Skeletal muscle cell (primary cell): Measurements from ENCODE around the gene BSN.
"Not testable (repeated sequence)": the region's sequence is repeated elsewhere in the genome, so short reads cannot be mapped to it uniquely, and the experiment has no call there.

Source experiments
- DNase-seq: peaks from one replicate; pipeline ENCODE4 v3.0.0-alpha.2; 2010; ENCODE audit warnings: low read depth
- H3K4me3 ChIP-seq: 2 replicates; pipeline ENCODE4 v1.5.1; 2011; ENCODE audit warnings: low read depth, mild to moderate bottlenecking, control low read depth, low read length, moderate library complexity

The BSN gene

DNA sequence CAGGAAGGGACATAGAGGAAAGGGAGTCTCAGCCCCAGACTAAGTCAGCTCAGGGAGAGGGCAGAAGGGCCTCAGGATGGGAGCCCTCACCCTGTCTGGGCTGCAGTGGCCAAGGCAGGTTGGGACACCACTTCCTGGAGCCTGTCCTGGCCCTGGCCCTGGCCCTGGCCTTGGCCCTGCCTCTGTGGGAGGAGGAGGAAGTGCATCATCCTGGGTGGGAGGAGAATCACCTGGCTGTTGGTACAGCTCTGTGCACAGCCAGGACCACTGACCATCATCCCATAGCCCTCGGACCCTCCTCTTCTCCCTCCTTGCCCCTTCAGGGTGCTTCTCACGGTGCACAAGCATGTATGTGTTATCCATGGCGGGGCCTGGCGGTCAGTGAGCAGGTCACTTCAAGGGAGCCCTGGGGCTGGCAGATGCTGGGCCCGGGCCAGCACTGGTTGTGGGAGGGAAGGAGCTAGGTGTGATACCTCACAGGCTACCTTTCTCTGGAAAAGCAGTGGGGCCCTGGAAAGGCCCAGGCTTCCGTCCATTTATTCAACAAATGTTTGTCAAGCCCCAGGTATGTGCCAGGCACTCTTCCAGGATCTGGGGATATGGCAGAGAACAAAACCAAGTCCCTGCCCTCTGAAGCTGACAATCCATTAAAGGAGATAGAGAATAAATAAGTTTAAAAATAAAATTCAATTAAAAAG, 111.7 kb downstream of the BSN start:
- no peak for DNase-seq
- H3K4me3 ChIP-seq, result no peak overlapping the region

DNA sequence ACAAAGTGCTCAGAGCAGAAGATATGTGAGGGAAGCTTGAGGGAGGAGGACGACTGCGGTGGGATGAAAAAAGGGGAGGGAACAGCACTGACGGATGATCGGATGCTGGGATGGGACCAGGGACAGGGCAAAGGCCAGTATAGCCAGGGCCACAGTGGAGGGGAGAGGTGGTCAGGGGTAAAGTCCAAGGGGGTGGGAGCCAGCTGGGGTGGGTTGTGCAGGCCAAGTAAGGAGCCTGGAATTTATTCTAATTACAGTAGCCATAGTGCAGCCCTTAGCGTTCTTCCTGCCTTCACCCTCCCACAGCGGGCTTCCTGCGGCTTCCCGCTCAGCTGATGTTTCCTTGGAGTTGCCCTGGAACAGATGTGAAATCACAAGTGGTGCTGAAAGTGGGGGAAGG, 112.3 kb downstream of the BSN start:
- H3K4me3 ChIP-seq, result no peak overlapping the region
- no peak for DNase-seq

DNA sequence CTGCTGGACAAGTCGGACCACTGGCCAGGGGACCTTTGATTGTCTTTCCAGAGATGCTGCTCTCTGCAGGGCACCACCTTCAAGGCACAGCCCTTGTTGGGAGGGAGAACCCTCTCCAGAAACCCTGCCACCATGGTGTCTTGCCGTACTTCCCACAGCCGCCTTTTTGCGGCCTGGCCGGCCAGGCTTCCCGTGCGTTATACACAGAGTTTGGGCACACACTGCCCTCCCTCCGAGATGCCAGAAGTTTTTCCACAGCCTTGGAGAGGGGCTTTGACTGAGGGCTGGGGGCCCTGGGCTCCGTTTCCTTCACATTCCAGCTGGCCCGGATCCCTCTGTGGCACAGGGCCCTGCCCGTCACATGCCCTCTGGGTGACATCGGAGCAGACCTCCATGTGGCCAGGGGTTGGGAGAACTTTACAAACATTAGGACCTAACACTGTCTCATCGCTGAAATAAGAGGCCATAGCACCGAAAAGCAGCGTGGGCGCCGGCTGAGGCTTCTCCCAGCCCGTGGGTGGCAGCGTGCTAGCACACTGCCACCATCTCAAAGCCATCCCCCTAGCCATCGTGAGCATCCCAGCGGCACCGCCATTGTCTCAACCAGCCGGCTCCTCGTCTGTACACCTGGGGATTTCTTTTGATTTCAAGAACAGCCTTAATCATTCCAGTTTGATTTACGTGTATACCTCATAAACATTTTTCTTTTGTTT, 113.6 kb downstream of the BSN start:
- DNase-seq, result no peak
- H3K4me3 ChIP-seq, result no peak overlapping the region

DNA sequence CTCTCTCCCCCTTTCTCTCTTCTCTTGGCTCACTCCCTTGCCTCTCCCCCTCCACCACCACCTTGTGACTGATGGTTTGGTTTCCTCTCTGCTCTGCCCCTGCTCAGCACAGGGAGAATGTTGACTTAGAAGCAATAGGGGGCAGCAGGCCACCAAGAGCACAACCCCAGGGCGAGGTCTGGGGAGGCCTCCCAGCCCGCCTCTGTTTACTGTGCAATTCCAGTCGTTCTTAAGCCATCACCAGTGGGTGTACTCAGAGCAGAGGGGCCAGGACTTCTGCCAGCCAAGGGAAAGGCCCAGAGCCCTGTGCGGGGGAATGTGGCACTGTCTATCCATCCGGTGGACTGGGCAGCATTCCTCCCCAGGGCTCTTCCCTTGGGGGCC, 114.1 kb downstream of the BSN start:
- DNase-seq, result no peak
- no peak overlapping the region for H3K4me3 ChIP-seq

DNA sequence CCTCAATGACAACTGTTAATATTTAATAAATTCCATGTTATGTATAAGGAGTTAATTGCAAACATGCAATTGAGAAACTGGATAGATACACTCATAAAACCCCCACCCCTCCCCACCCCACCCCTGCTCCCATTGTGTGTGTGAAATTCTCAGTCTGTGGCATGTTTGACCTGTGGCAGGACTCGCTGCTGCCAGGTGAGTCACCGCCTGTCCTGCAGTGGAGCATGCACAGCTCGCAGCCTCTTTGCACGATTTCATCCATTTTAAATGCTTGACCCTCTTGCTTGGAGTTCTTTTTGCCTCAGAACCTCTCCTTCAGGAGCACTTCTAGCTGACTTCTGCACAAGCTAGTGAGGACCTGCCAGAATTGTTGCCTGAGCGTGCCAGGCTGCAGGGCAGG, 114.6 kb downstream of the BSN start:
- no peak overlapping the region for H3K4me3 ChIP-seq

DNA sequence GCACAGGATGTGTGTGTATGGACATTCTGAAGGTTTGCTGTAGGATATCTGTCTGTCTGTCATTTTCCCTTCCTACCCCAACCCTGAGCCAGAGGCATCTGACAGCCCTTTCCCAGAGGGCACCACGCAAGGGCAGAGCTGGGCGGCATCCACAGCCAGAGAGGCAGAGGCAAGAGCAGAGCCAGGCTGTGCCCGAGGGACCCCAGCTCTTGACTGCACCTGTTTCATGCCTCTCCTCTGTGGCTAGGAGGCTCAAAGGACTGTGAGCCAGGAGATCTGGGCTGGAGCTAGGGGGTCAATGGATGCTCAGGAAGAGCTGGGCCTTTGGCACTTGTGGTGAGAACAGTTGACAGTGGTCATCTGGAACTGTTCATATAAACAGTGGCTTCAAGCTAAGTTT, 115.1 kb downstream of the BSN start:
- no peak overlapping the region for H3K4me3 ChIP-seq
- no peak for DNase-seq

More for the DNA sequence above, 114.6 kb downstream of the BSN start:
- DNase-seq, result no peak

DNA sequence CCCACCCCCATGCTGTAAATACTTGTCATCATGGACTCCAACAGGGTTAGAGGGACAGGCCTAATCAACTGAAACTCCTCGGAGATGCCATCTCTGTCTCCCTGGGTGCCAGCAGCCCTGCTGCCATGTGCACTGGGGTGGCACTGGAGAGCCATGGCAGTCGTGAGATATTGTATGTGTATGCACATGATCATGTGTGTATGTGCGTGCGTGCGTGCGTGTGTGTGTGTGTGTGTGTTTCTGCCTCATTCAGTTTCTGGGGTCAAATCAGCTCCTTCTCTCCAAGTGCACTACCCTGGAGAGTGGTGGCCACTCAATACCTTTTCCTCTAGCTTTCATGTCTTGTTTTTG, 116.6 kb downstream of the BSN start:
- H3K4me3 ChIP-seq, result no peak overlapping the region
- DNase-seq, result no peak

DNA sequence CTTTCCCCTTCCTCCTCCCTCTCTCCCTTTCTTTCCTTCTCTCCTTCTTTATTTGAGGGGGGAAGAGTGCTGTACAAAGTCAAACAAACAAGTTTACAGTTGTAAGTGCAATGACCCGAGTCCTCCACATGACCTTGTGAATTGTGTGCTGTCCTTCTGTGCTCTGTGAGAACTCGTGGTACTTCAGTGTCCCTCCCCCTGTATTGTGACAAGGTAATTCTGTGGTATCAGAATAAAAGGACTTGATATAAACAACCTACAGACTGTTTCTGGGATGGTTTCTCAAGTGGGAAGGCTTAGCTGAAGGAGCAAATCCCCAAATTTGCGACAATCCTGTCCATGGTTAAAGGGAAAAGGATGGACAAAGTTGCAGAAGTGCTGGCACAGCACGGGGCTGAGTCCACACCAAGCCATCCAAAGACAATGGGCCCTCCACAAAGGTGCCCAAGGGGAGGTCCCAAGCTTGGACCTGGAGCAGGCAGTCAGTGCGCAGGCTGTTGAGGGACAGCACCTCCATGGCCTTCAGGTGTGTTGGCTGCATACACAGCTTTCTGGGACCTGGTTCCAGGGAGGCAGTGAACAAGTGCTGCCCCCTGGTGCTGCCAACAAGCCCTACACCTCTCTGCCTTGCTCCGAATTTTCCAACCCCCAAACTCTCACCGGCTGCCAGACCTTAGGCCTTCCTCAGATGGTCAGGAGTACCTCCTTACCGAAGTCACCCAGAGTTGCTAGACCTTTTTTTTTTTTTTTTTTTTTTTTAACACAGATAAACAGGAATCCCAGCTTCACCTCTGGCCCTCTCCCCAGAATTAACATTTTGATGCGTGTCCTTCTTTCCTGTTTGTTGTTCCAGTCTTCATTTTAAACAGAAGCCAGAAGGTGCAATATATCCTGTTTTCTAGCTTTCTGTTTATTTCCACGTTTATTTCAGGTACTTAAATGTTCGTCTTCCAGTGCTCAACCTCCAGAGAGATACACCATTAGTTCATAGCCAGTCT, 117.3 kb downstream of the BSN start:
- DNase-seq, result no peak
- H3K4me3 ChIP-seq, result no peak overlapping the region

DNA sequence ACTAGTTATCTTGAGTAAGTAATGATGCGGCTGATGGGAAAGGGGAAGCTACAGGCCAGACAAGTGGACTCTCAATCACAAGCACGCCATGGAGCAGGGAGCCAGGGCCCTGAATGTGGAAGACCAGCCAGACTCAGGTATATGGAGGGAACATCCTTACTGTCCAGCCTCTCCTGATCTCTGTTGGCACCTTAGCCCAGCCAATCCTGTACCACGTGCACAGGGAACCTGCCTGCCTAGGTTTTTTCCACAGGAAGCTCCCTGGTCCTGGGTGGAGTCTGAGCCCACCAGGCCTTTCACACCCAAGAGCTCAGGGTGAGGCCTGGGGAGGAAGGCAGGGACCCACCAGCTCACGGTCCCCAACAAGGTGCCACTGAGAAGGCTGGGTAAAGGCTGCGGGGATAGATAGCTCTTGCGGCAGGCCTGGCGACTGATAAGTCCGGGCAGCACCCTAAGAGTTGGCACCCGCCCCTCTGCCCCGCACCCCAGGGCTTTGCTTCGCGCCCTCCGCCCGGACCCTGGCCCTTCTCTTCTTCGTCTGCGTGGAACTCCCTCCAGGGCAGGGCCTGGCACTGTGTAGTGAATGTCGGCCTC, 118.9 kb downstream of the BSN start:
- no peak for DNase-seq
- peak overlapping the region; percentile 78 for H3K4me3 ChIP-seq

DNA sequence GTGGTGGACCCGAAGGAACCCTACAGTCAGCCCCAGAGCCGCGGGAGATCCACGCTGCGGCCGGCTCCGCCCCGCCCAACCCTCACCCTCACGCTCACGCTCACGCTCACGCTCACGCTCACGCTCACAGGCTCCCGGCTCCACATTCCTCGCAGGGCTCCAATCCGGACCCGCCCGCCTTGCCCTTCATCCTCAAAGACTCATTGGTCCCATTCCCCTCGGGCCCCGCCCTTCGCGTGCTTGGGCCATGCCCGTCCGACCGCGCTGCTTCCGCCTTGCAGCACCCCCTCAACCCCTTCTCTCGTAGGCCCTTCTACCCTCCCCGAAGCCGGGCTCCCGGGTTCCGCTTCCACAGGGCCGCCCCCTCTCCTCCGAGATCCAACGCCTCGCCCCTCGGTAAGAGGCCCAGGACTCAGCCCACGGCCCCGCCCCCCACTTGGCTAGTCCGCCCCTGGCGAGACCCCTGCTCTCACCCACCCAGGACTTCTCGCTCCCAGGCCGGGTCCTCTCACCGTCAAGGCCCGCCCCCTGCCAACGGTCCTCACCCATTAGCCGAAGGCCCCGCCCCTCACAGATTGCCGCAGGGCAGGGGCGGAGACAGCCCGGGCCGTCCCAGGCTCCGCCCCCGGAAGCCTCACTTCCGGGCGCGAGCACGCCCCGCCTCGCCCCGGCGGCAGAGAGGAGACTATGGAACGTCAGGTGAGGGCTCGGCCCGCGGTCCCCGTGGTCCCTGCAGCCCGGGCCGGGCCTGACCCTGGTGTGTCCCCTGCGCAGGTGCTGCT, 119.6 kb downstream of the BSN start, which contains the start of gene APEH:
TSS of gene APEH (plus strand) at position 637 of the 782 bp plus-strand sequence. CDS start at position 688, 51 bp downstream.
- H3K4me3 ChIP-seq, result peak within 1 kb of the TSS; percentile 78

DNA sequence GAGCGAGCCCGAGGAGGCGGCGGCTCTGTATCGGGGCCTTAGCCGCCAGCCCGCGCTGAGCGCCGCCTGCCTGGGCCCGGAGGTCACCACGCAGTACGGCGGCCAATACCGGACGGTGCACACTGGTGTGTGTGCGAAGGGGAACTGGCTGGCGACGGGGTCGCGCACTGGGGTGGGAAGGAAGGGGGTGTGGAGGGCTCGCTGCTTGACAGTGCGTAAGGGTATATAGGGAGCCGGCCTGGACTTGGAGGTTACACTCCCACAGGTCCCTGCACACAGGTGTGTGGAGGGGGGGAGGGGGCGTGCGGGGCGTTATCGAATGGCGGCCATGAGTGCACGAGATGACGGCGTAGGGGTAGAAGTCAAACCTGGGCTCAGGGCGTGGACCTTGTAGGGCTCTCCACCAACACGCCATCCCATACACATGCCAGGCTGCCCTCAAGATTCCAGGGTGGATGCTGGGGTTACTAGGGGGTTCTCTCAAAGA, 120.3 kb downstream of the BSN start:
- DNase-seq, result no peak

More for the DNA sequence above, 119.6 kb downstream of the BSN start, which contains the start of gene APEH:
- peak; percentile 91 for DNase-seq

DNA sequence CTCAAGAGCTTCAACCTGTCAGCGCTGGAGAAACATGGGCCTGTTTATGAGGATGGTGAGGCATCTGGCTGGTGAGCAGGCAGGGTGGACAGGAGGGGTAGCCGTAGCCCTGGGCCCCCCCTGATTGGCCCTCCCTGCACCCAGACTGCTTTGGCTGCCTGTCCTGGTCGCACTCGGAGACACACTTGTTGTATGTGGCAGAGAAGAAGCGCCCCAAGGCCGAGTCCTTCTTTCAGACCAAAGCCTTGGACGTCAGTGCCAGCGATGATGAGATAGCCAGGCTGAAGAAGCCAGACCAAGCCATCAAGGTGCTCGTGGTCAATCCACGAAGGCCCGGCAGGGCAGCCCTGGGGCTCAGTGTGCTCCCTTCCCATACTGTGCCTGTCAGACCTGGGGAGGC, 121.6 kb downstream of the BSN start:
- no peak for DNase-seq
- H3K4me3 ChIP-seq, result no peak overlapping the region

More for the DNA sequence above, 120.3 kb downstream of the BSN start:
- peak overlapping the region; percentile 78 for H3K4me3 ChIP-seq

DNA sequence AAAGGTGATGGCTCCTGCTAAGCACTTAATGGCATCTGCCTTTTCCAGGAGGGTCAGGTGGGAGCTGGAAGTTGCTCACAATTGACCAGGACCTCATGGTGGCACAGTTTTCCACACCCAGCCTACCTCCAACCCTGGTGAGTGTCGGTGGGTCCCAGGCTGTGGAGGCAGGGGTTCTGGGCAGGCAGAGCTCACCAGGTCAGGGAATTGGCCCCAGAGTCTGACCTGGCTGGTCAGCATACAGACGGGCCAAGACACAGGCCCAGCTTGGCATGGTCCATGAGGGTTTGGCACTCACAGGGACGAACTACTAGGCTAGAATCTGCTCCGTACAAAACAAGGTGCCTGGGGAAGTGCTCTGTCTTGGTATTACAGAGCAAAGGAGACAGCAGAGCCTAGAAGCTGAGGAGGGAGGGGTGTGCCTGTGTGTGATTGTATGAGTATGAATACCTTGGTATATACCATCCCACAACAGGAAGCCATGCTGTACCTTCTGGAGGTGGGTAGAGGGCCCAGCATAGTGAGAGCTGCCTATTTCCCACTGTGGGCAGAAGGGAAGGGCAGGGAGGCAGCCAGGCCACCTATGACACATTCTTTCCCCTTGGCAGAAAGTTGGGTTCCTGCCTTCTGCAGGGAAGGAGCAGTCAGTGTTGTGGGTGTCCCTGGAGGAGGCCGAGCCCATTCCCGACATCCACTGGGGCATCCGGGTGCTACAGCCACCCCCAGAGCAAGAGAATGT, 126.4 kb downstream of the BSN start:
- no peak overlapping the region for H3K4me3 ChIP-seq

DNA sequence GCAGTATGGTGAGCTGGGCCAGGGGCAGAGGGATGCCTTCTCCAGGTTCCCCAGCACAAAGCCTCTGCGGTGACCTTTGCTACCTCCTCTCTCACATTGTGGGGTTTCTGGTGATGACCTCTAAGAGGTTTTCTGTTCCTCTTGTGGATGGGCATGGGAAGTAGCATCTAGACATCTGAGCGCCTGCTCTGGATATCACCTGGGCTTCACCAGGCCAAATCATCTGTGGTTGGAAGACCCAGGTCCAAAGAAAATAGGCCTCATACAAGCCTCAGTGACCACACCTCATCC, 126.9 kb downstream of the BSN start:
- H3K4me3 ChIP-seq, result no peak overlapping the region
- no peak for DNase-seq

More for the DNA sequence above, 126.4 kb downstream of the BSN start:
- DNase-seq, result no peak

DNA sequence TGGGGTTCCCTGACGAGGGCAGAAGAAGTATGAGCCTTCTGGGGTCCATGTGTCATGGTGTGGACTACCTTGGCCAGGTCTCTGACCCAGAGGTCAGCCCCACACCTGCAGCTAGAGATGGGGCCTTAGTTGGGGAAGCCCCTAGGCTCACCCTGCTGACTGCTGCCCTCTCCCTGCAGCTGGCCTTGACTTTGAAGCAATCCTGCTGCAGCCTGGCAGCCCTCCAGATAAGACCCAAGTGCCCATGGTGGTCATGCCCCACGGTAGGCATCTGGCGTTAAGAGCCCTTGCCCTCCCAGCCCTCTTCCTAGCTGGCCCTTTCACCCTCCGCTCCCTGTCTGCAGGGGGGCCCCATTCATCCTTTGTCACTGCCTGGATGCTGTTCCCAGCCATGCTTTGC, 127.3 kb downstream of the BSN start:
- no peak for DNase-seq
- no peak overlapping the region for H3K4me3 ChIP-seq

DNA sequence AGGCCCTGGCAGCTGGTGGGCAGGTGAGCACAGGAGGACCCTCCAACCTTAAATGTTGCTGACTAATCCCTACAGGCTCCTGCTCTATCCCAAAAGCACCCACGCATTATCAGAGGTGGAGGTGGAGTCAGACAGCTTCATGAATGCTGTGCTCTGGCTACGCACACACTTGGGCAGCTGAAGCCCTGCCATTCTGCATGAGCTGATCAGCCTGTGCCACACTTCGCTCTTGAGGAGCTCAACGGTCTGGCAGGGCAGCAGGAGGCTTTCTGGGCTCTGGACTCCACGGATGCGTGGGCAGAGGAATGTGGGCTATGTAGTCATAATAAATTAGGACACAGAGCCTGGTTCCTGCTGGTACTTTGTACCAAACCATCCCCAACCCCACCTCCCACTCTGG, 128.9 kb downstream of the BSN start:
- DNase-seq, result no peak
- no peak overlapping the region for H3K4me3 ChIP-seq

DNA sequence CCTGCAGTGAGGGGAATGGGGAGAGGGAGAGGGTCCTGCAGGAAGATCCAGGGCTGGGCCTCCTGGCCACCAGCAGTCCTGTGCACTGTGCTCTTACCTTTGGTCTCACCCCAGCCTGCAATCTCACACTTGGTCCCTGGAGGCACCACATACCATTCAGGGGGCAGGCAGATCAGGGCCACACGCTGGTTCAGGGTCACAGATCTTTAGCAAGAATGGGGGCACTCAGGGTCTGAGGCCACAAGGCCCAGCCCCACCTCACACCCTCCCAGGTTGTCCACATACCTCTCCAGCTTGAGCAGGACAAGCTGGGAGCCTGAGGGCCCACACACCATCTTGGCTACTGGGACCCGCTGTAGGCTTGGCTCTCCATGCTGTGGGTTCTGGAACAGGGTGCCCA, 130.2 kb downstream of the BSN start:
- not testable (repeated sequence) for H3K4me3 ChIP-seq, DNase-seq

DNA sequence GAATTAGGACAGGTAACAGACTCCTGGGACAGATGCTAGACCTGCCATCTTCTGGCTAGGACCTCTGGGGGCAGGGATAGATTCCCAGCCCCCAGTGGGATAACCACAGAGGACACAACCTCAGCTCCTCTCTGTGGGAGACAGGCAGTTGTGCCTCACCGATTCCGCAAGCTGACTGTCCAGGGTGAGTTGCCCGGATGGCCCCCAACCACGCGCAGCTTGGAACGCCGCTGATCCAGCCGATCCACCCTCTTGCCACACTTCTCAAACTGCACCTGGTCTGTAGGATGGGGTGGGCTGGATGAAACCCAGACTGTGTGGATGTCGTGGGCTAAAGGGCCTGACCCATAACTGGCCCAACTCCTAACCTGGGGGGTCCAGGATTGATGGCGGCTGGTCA, 130.8 kb downstream of the BSN start:
- H3K4me3 ChIP-seq, DNase-seq: not testable (repeated sequence)
